ENCODE data around the gene ORAI3. TPM values are rescaled to one million over a fixed set of nuclear protein-coding genes. Genes with fewer than 3 reads are reported as not detected.
A peak's percentile ranks its signal among the peaks of the same experiment; 100 is the strongest.

ORAI3 gene
- total and polyA plus RNA-seq, 2 of the 13 experiments (the other 11 are each of a cell fraction or from before 2014, with no cell fraction given): 11.4 to 32.0 TPM

DNA sequence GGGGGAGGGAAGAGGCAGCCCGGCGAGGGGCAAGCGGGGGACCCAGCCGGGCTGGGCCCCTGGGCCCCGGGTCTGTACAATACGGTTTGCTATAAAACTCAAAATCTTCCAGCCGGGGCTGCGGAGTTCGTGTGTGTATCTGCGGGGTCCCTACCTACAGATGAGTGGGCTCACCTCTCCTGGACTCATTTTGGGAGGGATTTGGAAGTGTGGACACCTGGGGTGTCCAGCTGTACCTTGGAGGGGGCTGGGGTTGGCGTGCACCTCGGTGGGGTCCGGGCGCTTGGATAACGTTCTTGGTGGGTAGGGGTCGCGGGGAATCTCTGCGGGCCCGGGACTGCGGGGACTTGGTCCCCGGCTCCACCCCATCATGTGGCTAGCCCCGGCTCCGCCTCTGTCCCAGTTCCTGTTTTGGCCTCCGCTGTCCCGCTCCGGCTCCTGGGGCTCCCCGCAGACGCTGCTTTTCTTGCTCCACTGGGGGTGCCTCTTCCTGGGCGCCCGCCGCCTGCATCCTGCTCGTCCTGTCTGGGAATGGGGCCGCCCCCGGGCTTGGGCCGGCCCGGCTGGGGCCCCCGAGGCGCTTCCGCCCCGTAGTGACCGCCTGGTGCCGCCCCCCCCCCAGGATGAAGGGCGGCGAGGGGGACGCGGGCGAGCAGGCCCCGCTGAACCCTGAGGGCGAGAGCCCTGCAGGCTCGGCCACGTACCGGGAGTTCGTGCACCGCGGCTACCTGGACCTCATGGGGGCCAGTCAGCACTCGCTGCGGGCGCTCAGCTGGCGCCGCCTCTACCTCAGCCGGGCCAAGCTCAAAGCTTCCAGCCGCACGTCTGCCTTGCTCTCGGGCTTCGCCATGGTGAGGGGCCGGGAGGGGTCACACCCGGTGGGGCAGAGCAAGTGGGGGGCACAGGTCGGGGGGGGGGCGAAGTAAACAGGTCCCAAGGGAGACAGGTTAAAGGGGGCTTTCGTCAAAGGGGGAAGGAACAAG is at the start of gene ORAI3 (continued):
- TF ChIP-seq, protein P1, sequence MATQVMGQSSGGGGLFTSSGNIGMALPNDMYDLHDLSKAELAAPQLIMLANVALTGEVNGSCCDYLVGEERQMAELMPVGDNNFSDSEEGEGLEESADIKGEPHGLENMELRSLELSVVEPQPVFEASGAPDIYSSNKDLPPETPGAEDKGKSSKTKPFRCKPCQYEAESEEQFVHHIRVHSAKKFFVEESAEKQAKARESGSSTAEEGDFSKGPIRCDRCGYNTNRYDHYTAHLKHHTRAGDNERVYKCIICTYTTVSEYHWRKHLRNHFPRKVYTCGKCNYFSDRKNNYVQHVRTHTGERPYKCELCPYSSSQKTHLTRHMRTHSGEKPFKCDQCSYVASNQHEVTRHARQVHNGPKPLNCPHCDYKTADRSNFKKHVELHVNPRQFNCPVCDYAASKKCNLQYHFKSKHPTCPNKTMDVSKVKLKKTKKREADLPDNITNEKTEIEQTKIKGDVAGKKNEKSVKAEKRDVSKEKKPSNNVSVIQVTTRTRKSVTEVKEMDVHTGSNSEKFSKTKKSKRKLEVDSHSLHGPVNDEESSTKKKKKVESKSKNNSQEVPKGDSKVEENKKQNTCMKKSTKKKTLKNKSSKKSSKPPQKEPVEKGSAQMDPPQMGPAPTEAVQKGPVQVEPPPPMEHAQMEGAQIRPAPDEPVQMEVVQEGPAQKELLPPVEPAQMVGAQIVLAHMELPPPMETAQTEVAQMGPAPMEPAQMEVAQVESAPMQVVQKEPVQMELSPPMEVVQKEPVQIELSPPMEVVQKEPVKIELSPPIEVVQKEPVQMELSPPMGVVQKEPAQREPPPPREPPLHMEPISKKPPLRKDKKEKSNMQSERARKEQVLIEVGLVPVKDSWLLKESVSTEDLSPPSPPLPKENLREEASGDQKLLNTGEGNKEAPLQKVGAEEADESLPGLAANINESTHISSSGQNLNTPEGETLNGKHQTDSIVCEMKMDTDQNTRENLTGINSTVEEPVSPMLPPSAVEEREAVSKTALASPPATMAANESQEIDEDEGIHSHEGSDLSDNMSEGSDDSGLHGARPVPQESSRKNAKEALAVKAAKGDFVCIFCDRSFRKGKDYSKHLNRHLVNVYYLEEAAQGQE (IDR thresholded peaks at IDR 0.05; ENCODE audit: borderline replicate concordance in 1 of 2, low read depth in 1 of 2, low read length in 2 of 2): no peak
- TF ChIP-seq, protein P2, sequence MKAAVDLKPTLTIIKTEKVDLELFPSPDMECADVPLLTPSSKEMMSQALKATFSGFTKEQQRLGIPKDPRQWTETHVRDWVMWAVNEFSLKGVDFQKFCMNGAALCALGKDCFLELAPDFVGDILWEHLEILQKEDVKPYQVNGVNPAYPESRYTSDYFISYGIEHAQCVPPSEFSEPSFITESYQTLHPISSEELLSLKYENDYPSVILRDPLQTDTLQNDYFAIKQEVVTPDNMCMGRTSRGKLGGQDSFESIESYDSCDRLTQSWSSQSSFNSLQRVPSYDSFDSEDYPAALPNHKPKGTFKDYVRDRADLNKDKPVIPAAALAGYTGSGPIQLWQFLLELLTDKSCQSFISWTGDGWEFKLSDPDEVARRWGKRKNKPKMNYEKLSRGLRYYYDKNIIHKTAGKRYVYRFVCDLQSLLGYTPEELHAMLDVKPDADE (CRISPR knock-in tag; IDR thresholded peaks at IDR 0.05): no peak; the same call in 1 of the 2 replicates
- TF ChIP-seq NR2F2 (IDR thresholded peaks at IDR 0.05; ENCODE audit: borderline replicate concordance, low read depth) (no peak; the same call in 1 of the 2 replicates), KAT8 (CRISPR knock-in tag; IDR thresholded peaks at IDR 0.05) (no peak; the same call in none of the 2 replicates), ZNF644 (CRISPR knock-in tag; IDR thresholded peaks at IDR 0.05; ENCODE audit: low read depth) (no peak), MAFF (IDR thresholded peaks at IDR 0.05; ENCODE audit: low read depth, low read length) (no peak), SRSF1 (optimal IDR thresholded peaks at IDR 0.05; ENCODE audit: low read depth, low read length) (peak; percentile 68), FOSL1 (CRISPR knock-in tag; IDR thresholded peaks at IDR 0.05; ENCODE audit: borderline replicate concordance) (no peak; the same call in 1 of the 2 replicates), MTF2 (CRISPR knock-in tag; IDR thresholded peaks at IDR 0.05; ENCODE audit: borderline replicate concordance) (no peak; the same call in 1 of the 2 replicates)
- TF ChIP-seq, protein P3, sequence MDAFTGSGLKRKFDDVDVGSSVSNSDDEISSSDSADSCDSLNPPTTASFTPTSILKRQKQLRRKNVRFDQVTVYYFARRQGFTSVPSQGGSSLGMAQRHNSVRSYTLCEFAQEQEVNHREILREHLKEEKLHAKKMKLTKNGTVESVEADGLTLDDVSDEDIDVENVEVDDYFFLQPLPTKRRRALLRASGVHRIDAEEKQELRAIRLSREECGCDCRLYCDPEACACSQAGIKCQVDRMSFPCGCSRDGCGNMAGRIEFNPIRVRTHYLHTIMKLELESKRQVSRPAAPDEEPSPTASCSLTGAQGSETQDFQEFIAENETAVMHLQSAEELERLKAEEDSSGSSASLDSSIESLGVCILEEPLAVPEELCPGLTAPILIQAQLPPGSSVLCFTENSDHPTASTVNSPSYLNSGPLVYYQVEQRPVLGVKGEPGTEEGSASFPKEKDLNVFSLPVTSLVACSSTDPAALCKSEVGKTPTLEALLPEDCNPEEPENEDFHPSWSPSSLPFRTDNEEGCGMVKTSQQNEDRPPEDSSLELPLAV (CRISPR knock-in tag; conservative IDR thresholded peaks at IDR 0.05; ENCODE audit: low read depth): no peak
- TF ChIP-seq, protein P4, sequence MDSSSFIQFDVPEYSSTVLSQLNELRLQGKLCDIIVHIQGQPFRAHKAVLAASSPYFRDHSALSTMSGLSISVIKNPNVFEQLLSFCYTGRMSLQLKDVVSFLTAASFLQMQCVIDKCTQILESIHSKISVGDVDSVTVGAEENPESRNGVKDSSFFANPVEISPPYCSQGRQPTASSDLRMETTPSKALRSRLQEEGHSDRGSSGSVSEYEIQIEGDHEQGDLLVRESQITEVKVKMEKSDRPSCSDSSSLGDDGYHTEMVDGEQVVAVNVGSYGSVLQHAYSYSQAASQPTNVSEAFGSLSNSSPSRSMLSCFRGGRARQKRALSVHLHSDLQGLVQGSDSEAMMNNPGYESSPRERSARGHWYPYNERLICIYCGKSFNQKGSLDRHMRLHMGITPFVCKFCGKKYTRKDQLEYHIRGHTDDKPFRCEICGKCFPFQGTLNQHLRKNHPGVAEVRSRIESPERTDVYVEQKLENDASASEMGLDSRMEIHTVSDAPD (CRISPR knock-in tag; IDR thresholded peaks at IDR 0.05): no peak
- TF ChIP-seq, protein P5, sequence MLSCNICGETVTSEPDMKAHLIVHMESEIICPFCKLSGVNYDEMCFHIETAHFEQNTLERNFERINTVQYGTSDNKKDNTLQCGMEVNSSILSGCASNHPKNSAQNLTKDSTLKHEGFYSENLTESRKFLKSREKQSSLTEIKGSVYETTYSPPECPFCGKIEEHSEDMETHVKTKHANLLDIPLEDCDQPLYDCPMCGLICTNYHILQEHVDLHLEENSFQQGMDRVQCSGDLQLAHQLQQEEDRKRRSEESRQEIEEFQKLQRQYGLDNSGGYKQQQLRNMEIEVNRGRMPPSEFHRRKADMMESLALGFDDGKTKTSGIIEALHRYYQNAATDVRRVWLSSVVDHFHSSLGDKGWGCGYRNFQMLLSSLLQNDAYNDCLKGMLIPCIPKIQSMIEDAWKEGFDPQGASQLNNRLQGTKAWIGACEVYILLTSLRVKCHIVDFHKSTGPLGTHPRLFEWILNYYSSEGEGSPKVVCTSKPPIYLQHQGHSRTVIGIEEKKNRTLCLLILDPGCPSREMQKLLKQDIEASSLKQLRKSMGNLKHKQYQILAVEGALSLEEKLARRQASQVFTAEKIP (CRISPR knock-in tag; IDR thresholded peaks at IDR 0.05; ENCODE audit: borderline replicate concordance): no peak
- TF ChIP-seq, protein P6, sequence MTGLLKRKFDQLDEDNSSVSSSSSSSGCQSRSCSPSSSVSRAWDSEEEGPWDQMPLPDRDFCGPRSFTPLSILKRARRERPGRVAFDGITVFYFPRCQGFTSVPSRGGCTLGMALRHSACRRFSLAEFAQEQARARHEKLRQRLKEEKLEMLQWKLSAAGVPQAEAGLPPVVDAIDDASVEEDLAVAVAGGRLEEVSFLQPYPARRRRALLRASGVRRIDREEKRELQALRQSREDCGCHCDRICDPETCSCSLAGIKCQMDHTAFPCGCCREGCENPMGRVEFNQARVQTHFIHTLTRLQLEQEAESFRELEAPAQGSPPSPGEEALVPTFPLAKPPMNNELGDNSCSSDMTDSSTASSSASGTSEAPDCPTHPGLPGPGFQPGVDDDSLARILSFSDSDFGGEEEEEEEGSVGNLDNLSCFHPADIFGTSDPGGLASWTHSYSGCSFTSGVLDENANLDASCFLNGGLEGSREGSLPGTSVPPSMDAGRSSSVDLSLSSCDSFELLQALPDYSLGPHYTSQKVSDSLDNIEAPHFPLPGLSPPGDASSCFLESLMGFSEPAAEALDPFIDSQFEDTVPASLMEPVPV (CRISPR knock-in tag; IDR thresholded peaks at IDR 0.05): no peak
